IMR-90 (cell line): ENCODE results near the gene TTLL11. TPM values are rescaled to one million over a fixed set of nuclear protein-coding genes. Genes with fewer than 3 reads are reported as not detected.
"Not testable (repeated sequence)": the region's sequence is repeated elsewhere in the genome, so short reads cannot be mapped to it uniquely, and the experiment has no call there.

Experiments used
- ATAC-seq: fragments of 200-7000 bp; cut with Tn5 transposase; 2 replicates; pipeline ENCODE4 v1.9.1; 2020; ENCODE audit warnings: low read depth, mild to moderate bottlenecking, moderate library complexity
- BruUV-seq: library from RNA; stranded (reverse); fragments of 400-500 nt; replicated peaks from 2 replicates; lab custom pipeline; 2021; lab: Mats Ljungman, UMichigan
- CTCF ChIA-PET: fragments of 300-600 bp; formaldehyde crosslinking; extraction: SDS; loops from one replicate; lab custom pipeline; 2021; ENCODE audit warnings: antibody characterized with exemption; lab: Yijun Ruan, JAX
- POLR2A ChIA-PET: fragments of 300-600 bp; sonication (Branson Sonifier 250); formaldehyde crosslinking; loops from one replicate; lab custom pipeline; 2022; ENCODE audit warnings: antibody characterized with exemption; ENCODE audit not compliant: unreplicated experiment; lab: Charles Lee
- DNase-seq: peaks from one replicate; pipeline ENCODE4 v3.0.0; 2013
- H2AFZ ChIP-seq: replicated peaks from 2 replicates; pipeline ENCODE3; 2013; ENCODE audit warnings: low read length, mild to moderate bottlenecking; ENCODE audit not compliant: poor library complexity
- H2AK5ac ChIP-seq: 2 replicates; pipeline ENCODE4 v1.6.1; 2013; ENCODE audit warnings: low read depth, low read length, inconsistent platforms
- H2AK9ac ChIP-seq: replicated peaks from 2 replicates; pipeline ENCODE3; 2013; ENCODE audit warnings: mild to moderate bottlenecking, low read depth, low read length, moderate library complexity; ENCODE audit not compliant: poor library complexity
- H2BK120ac ChIP-seq: 2 replicates; pipeline ENCODE4 v1.6.1; 2013; ENCODE audit warnings: low read depth, low read length, inconsistent platforms
- H2BK15ac ChIP-seq: 3 replicates; pipeline ENCODE4 v1.6.1; 2013; ENCODE audit warnings: low read depth, low read length, inconsistent platforms
- H2BK20ac ChIP-seq: 2 replicates; pipeline ENCODE4 v1.6.1; 2013; ENCODE audit warnings: low read depth, mild to moderate bottlenecking, inconsistent platforms, low read length, moderate library complexity
- H2BK5ac ChIP-seq: 2 replicates; pipeline ENCODE4 v1.6.1; 2013; ENCODE audit warnings: mild to moderate bottlenecking, low read depth, low read length, inconsistent platforms; ENCODE audit not compliant: poor library complexity, severe bottlenecking
- H3K14ac ChIP-seq: replicated peaks from 2 replicates; pipeline ENCODE4 v1.6.1; 2013; ENCODE audit warnings: low read depth, low read length, inconsistent platforms
- H3K18ac ChIP-seq: 2 replicates; pipeline ENCODE4 v1.6.1; 2013; ENCODE audit warnings: low read depth, low read length, control low read depth
- H3K23ac ChIP-seq: 2 replicates; pipeline ENCODE4 v1.6.1; 2013; ENCODE audit warnings: low read depth, low read length, inconsistent platforms
- H3K27ac ChIP-seq: 2 replicates; pipeline ENCODE4 v1.5.1; 2013; ENCODE audit warnings: mild to moderate bottlenecking, control low read depth, low read length; ENCODE audit not compliant: insufficient read depth
- H3K27me3 ChIP-seq: 2 replicates; pipeline ENCODE4 v1.6.1; 2013; ENCODE audit warnings: low read length; ENCODE audit not compliant: control insufficient read depth, insufficient read depth
- H3K36me3 ChIP-seq: 2 replicates; pipeline ENCODE4 v1.6.1; 2013; ENCODE audit warnings: low read length, mixed read lengths; ENCODE audit not compliant: control insufficient read depth, insufficient read depth
- H3K4ac ChIP-seq: 2 replicates; pipeline ENCODE4 v1.6.1; 2013; ENCODE audit warnings: low read depth, low read length, inconsistent platforms
- H3K4me1 ChIP-seq: 2 replicates; pipeline ENCODE4 v1.6.1; 2013; ENCODE audit warnings: low read length, mixed read lengths; ENCODE audit not compliant: control insufficient read depth, insufficient read depth
- H3K4me2 ChIP-seq: 2 replicates; pipeline ENCODE4 v1.6.1; 2013; ENCODE audit warnings: low read depth, mild to moderate bottlenecking, control low read depth, low read length, moderate library complexity
- H3K4me3 ChIP-seq: 2 replicates; pipeline ENCODE4 v1.5.1; 2013; ENCODE audit warnings: low read depth, mild to moderate bottlenecking, control low read depth, low read length, moderate library complexity; ENCODE audit not compliant: insufficient read depth
- H3K56ac ChIP-seq: 2 replicates; pipeline ENCODE4 v1.6.1; 2013; ENCODE audit warnings: low read length, inconsistent platforms; ENCODE audit not compliant: insufficient read depth; ENCODE audit errors: extremely low read depth
- H3K79me1 ChIP-seq, 2 experiments: 2 replicates each; pipeline ENCODE4 v1.6.1; 2013; ENCODE audit warnings: low read length in 2 of 2, inconsistent platforms in 1 of 2, low read depth in 1 of 2
- H3K9ac ChIP-seq: 2 replicates; pipeline ENCODE4 v1.6.1; 2013; ENCODE audit warnings: low read depth, low read length, control low read depth
- H3K9me1 ChIP-seq: 2 replicates; pipeline ENCODE4 v1.6.1; 2013; ENCODE audit warnings: low read length, inconsistent platforms; ENCODE audit not compliant: insufficient read depth
- H3K9me3 ChIP-seq: 2 replicates; pipeline ENCODE4 v1.6.1; 2013; ENCODE audit warnings: low read length; ENCODE audit not compliant: control insufficient read depth, insufficient read depth
- H4K20me1 ChIP-seq: 2 replicates; pipeline ENCODE4 v1.6.1; 2013; ENCODE audit warnings: low read length, inconsistent platforms; ENCODE audit not compliant: insufficient read depth
- H4K5ac ChIP-seq: 2 replicates; pipeline ENCODE4 v1.6.1; 2013; ENCODE audit warnings: mild to moderate bottlenecking, low read depth, low read length, control low read depth
- H4K8ac ChIP-seq, 2 experiments: 2 replicates each; pipeline ENCODE4 v1.6.1; 2013; ENCODE audit warnings: low read depth in 2 of 2, low read length in 2 of 2, control low read depth in 1 of 2, inconsistent platforms in 1 of 2
- H4K91ac ChIP-seq: 2 replicates; pipeline ENCODE4 v1.6.1; 2013; ENCODE audit warnings: low read depth, low read length, inconsistent platforms; ENCODE audit not compliant: insufficient read depth
- WGBS, 2 experiments: methylation state at CpG; one replicate each; pipeline versions ENCODE4 v1.1.5 to v1.1.7; 2013; ENCODE audit warnings: missing lambda C conversion rate in 2 of 2; ENCODE audit not compliant: insufficient read length in 1 of 2; ENCODE audit errors: extremely low coverage in 2 of 2; 5-methylcytosine and 5-hydroxymethylcytosine counted together
- dilution Hi-C: fragments of 300-500 bp; cut with HindIII; formaldehyde crosslinking; loops from one replicate; pipeline ENCODE4 v1.14.3; 2018; ENCODE audit warnings: low sequenced_read_pairs; ENCODE audit not compliant: unreplicated experiment
- in situ Hi-C: fragments of 300-500 bp; cut with MboI; formaldehyde crosslinking; loops from 3 replicates; pipeline ENCODE4 v1.14.3; 2019; ENCODE audit warnings: low sequenced_read_pairs, inconsistent platforms, mixed read lengths
- intact Hi-C: fragments of 100-400 bp; cut with micrococcal nuclease; formaldehyde crosslinking; loops from 2 replicates; pipeline ENCODE4 v1.10.0; 2022
- polyA plus RNA-seq, 3 experiments: library from polyadenylated mRNA; depleted of rRNA; stranded (reverse); fragments of >200 nt; gene quantifications; 2 replicates each; pipeline ENCODE4 v1.2.3, GENCODE V29; 2012; ENCODE audit warnings: low replicate concordance in 1 of 3
- total RNA-seq: library from RNA; depleted of rRNA; stranded (reverse); fragments of >200 nt; gene quantifications from 2 replicates; pipeline ENCODE4 v1.2.3, GENCODE V29; 2012

TTLL11 gene
- total and polyA plus RNA-seq, 2 of the 4 experiments (the other 2 are of a cell fraction): 2.0 to 4.6 TPM

DNA sequence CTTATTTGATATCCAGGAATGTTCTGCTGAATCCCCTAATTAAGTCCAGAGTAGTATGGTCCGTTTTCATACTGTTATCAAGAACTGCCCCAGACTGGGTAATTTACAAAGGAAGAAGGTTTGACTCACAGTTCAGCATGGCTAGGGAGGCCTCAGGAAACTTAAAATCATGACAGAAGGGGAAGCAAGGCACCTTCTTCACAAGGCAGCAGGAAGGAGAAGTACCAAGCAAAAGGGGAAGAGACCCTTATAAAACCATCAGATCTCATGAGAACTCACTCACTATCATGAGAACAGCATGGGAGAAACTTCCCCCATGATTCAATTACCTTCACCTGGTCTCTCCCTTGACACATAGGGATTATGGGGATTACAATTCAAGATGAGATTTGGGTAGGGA lies 26.4 kb downstream of the TTLL11 start:
- H4K5ac ChIP-seq, CTCF ChIA-PET, ATAC-seq, H3K9me1 ChIP-seq, H2BK15ac ChIP-seq, H3K14ac ChIP-seq, in situ Hi-C loops, H3K4me2 ChIP-seq, H3K4me3 ChIP-seq, H4K8ac ChIP-seq, H4K91ac ChIP-seq, H2BK20ac ChIP-seq, H2BK5ac ChIP-seq, DNase-seq, H3K23ac ChIP-seq, H3K4me1 ChIP-seq, H3K36me3 ChIP-seq, H3K56ac ChIP-seq, H2BK120ac ChIP-seq, H3K27me3 ChIP-seq, H3K9ac ChIP-seq, dilution Hi-C loops, H2AK5ac ChIP-seq, H2AFZ ChIP-seq, H3K18ac ChIP-seq, BruUV-seq, H3K9me3 ChIP-seq, H3K27ac ChIP-seq, H3K4ac ChIP-seq, POLR2A ChIA-PET, H2AK9ac ChIP-seq, intact Hi-C loops: not testable (repeated sequence)
- WGBS, 2 experiments: 100% methylated on average over 1 of the region's 1 CpG; no CpG with 5 or more reads in 1 of the 2 experiments
- Histone ChIP-seq H3K79me1 (peaks cover 8 to 21% of the 10 kb centered on the region in 2 experiments; a peak in 3 of 4 replicates), H4K20me1 (peaks cover 15% of the 10 kb centered on the region; the same call in 1 of the 2 replicates)
